Measurements from ENCODE around the gene CELSR1. TPM values are rescaled to one million over a fixed set of nuclear protein-coding genes. Genes with fewer than 3 reads are reported as not detected.
A peak's percentile ranks its signal among the peaks of the same experiment; 100 is the strongest.

The CELSR1 gene
- total RNA-seq, 2 donors from 2014 or later: 24.4 to 34.1 TPM

- Mint-ChIP-seq H3K9me3 (no peaks in the 10 kb centered on the region), H3K4me1 (peaks cover 2% of the 10 kb centered on the region), H3K27ac (no peak overlapping the region), H3K36me3 (ENCODE audit: low read depth) (peaks cover 27% of the 10 kb centered on the region), H3K27me3 (ENCODE audit: insufficient read depth) (no peaks in the 10 kb centered on the region), H3K4me3 (no peak overlapping the region)
- no peak overlapping the region for H3K27ac ChIP-seq (ENCODE audit: low read depth, low read length)
- H3K4me3 ChIP-seq (ENCODE audit: low read length): no peak overlapping the region
- no peak for TF ChIP-seq CTCF (conservative IDR thresholded peaks at IDR 0.05)
- no peak overlapping the region for H3K9ac ChIP-seq (ENCODE audit: extremely low read depth, low read length, poor library complexity, severe bottlenecking)
- H3K9me3 ChIP-seq (ENCODE audit: control insufficient read depth, low read length): no peaks in the 10 kb centered on the region
- H3K27me3 ChIP-seq (ENCODE audit: control insufficient read depth, insufficient read depth, low read length, poor library complexity, severe bottlenecking): no peaks in the 10 kb centered on the region
- H3K36me3 ChIP-seq (ENCODE audit: control insufficient read depth, insufficient read depth, low read length): peaks cover 28% of the 10 kb centered on the region
- no peaks in the 10 kb centered on the region for H3K4me1 ChIP-seq (ENCODE audit: control insufficient read depth, insufficient read depth, low read length)
- no peak for DNase-seq
- 94% methylated on average over 29 to 35 of the region's 35 CpGs for WGBS, 2 experiments (ENCODE audit: insufficient coverage in 1 of 2, insufficient read length in 1 of 2)
Measured at GRCh38 chr22:46363611-46364321, 173.7 kb downstream of the CELSR1 start.

- Mint-ChIP-seq H3K27me3 (ENCODE audit: insufficient read depth) (no peaks in the 10 kb centered on the region), H3K36me3 (ENCODE audit: low read depth) (peaks cover 31% of the 10 kb centered on the region), H3K27ac (no peak overlapping the region), H3K9me3 (no peaks in the 10 kb centered on the region), H3K4me1 (peaks cover 2% of the 10 kb centered on the region), H3K4me3 (no peak overlapping the region)
- WGBS, 2 experiments (ENCODE audit: insufficient coverage in 1 of 2, insufficient read length in 1 of 2): 92 to 97% methylated on average over 8 to 15 of the region's 15 CpGs
- no peaks in the 10 kb centered on the region for H3K9me3 ChIP-seq (ENCODE audit: control insufficient read depth, low read length)
- H3K4me1 ChIP-seq (ENCODE audit: control insufficient read depth, insufficient read depth, low read length): no peaks in the 10 kb centered on the region
- H3K4me3 ChIP-seq (ENCODE audit: low read length): no peak overlapping the region
- peaks cover 29% of the 10 kb centered on the region for H3K36me3 ChIP-seq (ENCODE audit: control insufficient read depth, insufficient read depth, low read length)
- no peak for DNase-seq
- no peak overlapping the region for H3K27ac ChIP-seq (ENCODE audit: low read depth, low read length)
- TF ChIP-seq CTCF (conservative IDR thresholded peaks at IDR 0.05): no peak
- H3K27me3 ChIP-seq (ENCODE audit: control insufficient read depth, insufficient read depth, low read length, poor library complexity, severe bottlenecking): no peaks in the 10 kb centered on the region
- no peak overlapping the region for H3K9ac ChIP-seq (ENCODE audit: extremely low read depth, low read length, poor library complexity, severe bottlenecking)
Measured at GRCh38 chr22:46362934-46363515, 174.4 kb downstream of the CELSR1 start.

GRCh38 chr22:46362203-46362933 lies 175.1 kb downstream of the CELSR1 start:
- Mint-ChIP-seq H3K9me3 (no peaks in the 10 kb centered on the region), H3K36me3 (ENCODE audit: low read depth) (peaks cover 33% of the 10 kb centered on the region), H3K27ac (peak overlapping the region; percentile 56), H3K4me1 (no peaks in the 10 kb centered on the region), H3K4me3 (no peak overlapping the region), H3K27me3 (ENCODE audit: insufficient read depth) (no peaks in the 10 kb centered on the region)
- Histone ChIP-seq H3K36me3 (ENCODE audit: control insufficient read depth, insufficient read depth, low read length) (peaks cover 32% of the 10 kb centered on the region), H3K27me3 (ENCODE audit: control insufficient read depth, insufficient read depth, low read length, poor library complexity, severe bottlenecking) (no peaks in the 10 kb centered on the region), H3K9ac (ENCODE audit: extremely low read depth, low read length, poor library complexity, severe bottlenecking) (no peak overlapping the region), H3K4me1 (ENCODE audit: control insufficient read depth, insufficient read depth, low read length) (no peaks in the 10 kb centered on the region), H3K9me3 (ENCODE audit: control insufficient read depth, low read length) (no peaks in the 10 kb centered on the region), H3K4me3 (ENCODE audit: low read length) (no peak overlapping the region), H3K27ac (ENCODE audit: low read depth, low read length) (no peak overlapping the region)
- 90 to 95% methylated on average over 19 to 25 of the region's 25 CpGs for WGBS, 2 experiments (ENCODE audit: insufficient coverage in 1 of 2, insufficient read length in 1 of 2)
- DNase-seq: peak; percentile 54
- TF ChIP-seq CTCF (conservative IDR thresholded peaks at IDR 0.05): no peak
